Neural progenitor cell (in vitro differentiated cells): Measurements from ENCODE around the gene ERICH2. TPM values are rescaled to one million over a fixed set of nuclear protein-coding genes. Genes with fewer than 3 reads are reported as not detected.

Experiments
- DNase-seq: peaks from one replicate; pipeline ENCODE4 v3.0.0-alpha.2; 2016; ENCODE audit warnings: low spot score
- H2AFZ ChIP-seq: fragments of 200-600 bp; sonication (generic); replicated peaks from 2 replicates; pipeline ENCODE4 v1.6.1; 2016; ENCODE audit warnings: antibody characterized with exemption
- H3F3A ChIP-seq: fragments of 200-600 bp; sonication (generic); 2 replicates; pipeline ENCODE4 v1.6.1; 2016; ENCODE audit warnings: antibody characterized with exemption, low read depth
- H3K27ac ChIP-seq: fragments of 200-600 bp; sonication (generic); 2 replicates; pipeline ENCODE4 v1.5.1; 2016; ENCODE audit warnings: mild to moderate bottlenecking
- H3K27me3 ChIP-seq: fragments of 200-600 bp; sonication (generic); 2 replicates; pipeline ENCODE4 v1.6.1; 2016; ENCODE audit warnings: mild to moderate bottlenecking, moderate library complexity
- H3K36me3 ChIP-seq: fragments of 200-600 bp; sonication (generic); 2 replicates; pipeline ENCODE4 v1.5.1; 2016
- H3K4me1 ChIP-seq: fragments of 200-600 bp; sonication (generic); 2 replicates; pipeline ENCODE4 v1.6.1; 2016; ENCODE audit warnings: mixed run types
- H3K4me2 ChIP-seq: fragments of 200-600 bp; sonication (generic); 2 replicates; pipeline ENCODE4 v1.6.1; 2016
- H3K4me3 ChIP-seq: fragments of 200-600 bp; sonication (generic); 2 replicates; pipeline ENCODE4 v1.5.1; 2016
- H3K79me2 ChIP-seq: fragments of 200-600 bp; sonication (generic); 2 replicates; pipeline ENCODE4 v1.6.1; 2016; ENCODE audit warnings: low read depth
- H3K9ac ChIP-seq: fragments of 200-600 bp; sonication (generic); 2 replicates; pipeline ENCODE4 v1.6.1; 2016
- H3K9me3 ChIP-seq: fragments of 200-600 bp; sonication (generic); 2 replicates; pipeline ENCODE4 v1.5.1; 2016; ENCODE audit warnings: low read depth
- H4K20me1 ChIP-seq: fragments of 200-600 bp; sonication (generic); 2 replicates; pipeline ENCODE4 v1.6.1; 2016; ENCODE audit warnings: low read depth
- H3K27ac Mint-ChIP-seq: 3 replicates; pipeline ENCODE4 v1.8.0; 2021; ENCODE audit warnings: mixed read lengths
- H3K27me3 Mint-ChIP-seq: 2 replicates; pipeline ENCODE4 v1.8.0; 2022; ENCODE audit warnings: low read depth, mild to moderate bottlenecking, inconsistent platforms, moderate library complexity, mixed read lengths; ENCODE audit not compliant: insufficient read depth
- H3K36me3 Mint-ChIP-seq: 3 replicates; pipeline ENCODE4 v1.8.0; 2021; ENCODE audit warnings: mixed read lengths
- H3K4me1 Mint-ChIP-seq: 3 replicates; pipeline ENCODE4 v1.8.0; 2021; ENCODE audit warnings: mixed read lengths
- H3K4me3 Mint-ChIP-seq: 3 replicates; pipeline ENCODE4 v1.8.0; 2021; ENCODE audit warnings: mild to moderate bottlenecking, moderate library complexity, mixed read lengths
- H3K9me3 Mint-ChIP-seq: 3 replicates; pipeline ENCODE4 v1.8.0; 2020; ENCODE audit warnings: mixed read lengths
- CTCF ChIP-seq: fragments of 200-600 bp; sonication (generic); IDR thresholded peaks from 2 replicates; pipeline ENCODE4 v1.5.1; 2017; ENCODE audit warnings: antibody characterized with exemption, mild to moderate bottlenecking
- EZH2 ChIP-seq: fragments of 200-600 bp; sonication (generic); IDR thresholded peaks from 2 replicates; pipeline ENCODE4 v1.6.1; 2017; ENCODE audit warnings: antibody characterized with exemption, mild to moderate bottlenecking, moderate library complexity
- EZH2phosphoT487 ChIP-seq: fragments of 200-600 bp; sonication (generic); IDR thresholded peaks from 2 replicates; pipeline ENCODE4 v1.6.1; 2017; ENCODE audit warnings: antibody characterized with exemption
- total RNA-seq: library from RNA; depleted of rRNA; stranded (reverse); fragments of >200 nt; gene quantifications from 2 replicates; pipeline ENCODE4 v1.2.3, GENCODE V29; 2015; ENCODE audit warnings: low replicate concordance

Gene ERICH2
- total RNA-seq, 1 donor from 2014 or later, result 2.7 TPM

DNA sequence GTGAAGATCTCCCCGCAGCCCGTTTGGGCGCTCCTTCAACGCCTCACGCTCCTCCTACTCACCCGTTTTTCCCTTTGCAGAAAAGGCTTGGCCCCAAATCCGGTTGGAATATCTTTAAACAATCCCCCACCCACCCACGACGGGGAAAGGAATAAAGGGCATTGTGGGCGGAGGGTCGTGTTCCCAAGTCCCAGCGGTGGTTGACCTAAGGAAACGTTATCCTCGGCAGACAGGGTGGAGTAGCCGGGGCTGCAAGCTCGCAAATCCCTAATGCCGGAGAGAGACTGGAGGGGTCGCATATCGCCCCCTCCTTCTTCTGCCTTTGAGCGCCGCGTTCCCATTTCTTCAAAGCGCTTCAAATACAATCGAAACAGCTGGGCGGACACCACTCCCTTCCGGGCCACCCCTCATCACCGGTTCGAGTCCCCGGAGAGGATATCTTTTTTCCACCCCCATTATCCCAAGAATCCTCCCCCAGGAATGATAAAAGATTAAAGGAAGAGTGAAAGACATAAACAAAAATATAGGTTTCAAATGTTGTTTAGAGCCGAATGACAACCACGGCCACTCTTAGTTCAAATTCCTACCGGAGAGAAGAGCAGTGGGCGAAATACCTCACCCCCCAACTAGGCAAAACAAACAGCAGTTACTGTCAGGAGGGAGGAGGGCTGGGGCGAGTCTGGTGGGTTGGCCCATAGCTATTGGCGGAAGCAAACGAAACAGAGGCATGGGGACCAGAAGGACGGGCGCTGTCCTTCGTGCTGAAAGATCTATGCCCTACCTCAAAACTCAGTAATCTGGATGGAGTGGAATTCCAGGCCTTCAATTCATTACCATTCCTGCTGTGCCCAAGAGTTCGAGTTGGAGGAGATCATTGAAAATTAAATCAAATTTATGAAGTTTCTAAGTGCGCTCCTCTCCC is 43.7 kb downstream of the ERICH2 start:
- peak; percentile 94 for DNase-seq
- Mint-ChIP-seq H3K36me3 (no peaks in the 10 kb centered on the region), H3K4me1 (peaks cover 41% of the 10 kb centered on the region), H3K9me3 (no peaks in the 10 kb centered on the region), H3K4me3 (peak overlapping the region; percentile 82), H3K27ac (no peak overlapping the region), H3K27me3 (peaks cover 58% of the 10 kb centered on the region)
- Histone ChIP-seq H3F3A (peaks cover 57% of the 10 kb centered on the region), H3K27ac (no peak overlapping the region), H3K4me1 (peaks cover 31% of the 10 kb centered on the region), H3K9ac (no peak overlapping the region), H2AFZ (no peak overlapping the region), H3K79me2 (no peaks in the 10 kb centered on the region), H3K9me3 (no peaks in the 10 kb centered on the region), H3K4me3 (peak overlapping the region; percentile 49), H3K27me3 (peaks cover 61% of the 10 kb centered on the region), H3K36me3 (no peaks in the 10 kb centered on the region), H3K4me2 (peak overlapping the region; percentile 96), H4K20me1 (peaks cover 18% of the 10 kb centered on the region)
- TF ChIP-seq EZH2, result peak; percentile 58
- TF ChIP-seq CTCF, result no peak

GRCh38 chr2:170814533-170815230 is 44.5 kb downstream of the ERICH2 start:
- Mint-ChIP-seq H3K27me3 (peaks cover 63% of the 10 kb centered on the region), H3K27ac (no peak overlapping the region), H3K36me3 (no peaks in the 10 kb centered on the region), H3K9me3 (no peaks in the 10 kb centered on the region), H3K4me3 (peak overlapping the region; percentile 88), H3K4me1 (peaks cover 50% of the 10 kb centered on the region)
- Histone ChIP-seq H3K4me3 (peak overlapping the region; percentile 60), H3K4me1 (peaks cover 39% of the 10 kb centered on the region), H3F3A (peaks cover 65% of the 10 kb centered on the region), H3K4me2 (peak overlapping the region; percentile 96), H3K36me3 (no peaks in the 10 kb centered on the region), H3K9me3 (no peaks in the 10 kb centered on the region), H3K79me2 (no peaks in the 10 kb centered on the region), H3K27ac (no peak overlapping the region), H3K27me3 (peaks cover 69% of the 10 kb centered on the region), H3K9ac (no peak overlapping the region), H2AFZ (no peak overlapping the region), H4K20me1 (peaks cover 26% of the 10 kb centered on the region)
- peak; percentile 41 for TF ChIP-seq EZH2phosphoT487
- peak; percentile 3 for TF ChIP-seq EZH2
- TF ChIP-seq CTCF, result no peak
- DNase-seq, result peak; percentile 43

DNA sequence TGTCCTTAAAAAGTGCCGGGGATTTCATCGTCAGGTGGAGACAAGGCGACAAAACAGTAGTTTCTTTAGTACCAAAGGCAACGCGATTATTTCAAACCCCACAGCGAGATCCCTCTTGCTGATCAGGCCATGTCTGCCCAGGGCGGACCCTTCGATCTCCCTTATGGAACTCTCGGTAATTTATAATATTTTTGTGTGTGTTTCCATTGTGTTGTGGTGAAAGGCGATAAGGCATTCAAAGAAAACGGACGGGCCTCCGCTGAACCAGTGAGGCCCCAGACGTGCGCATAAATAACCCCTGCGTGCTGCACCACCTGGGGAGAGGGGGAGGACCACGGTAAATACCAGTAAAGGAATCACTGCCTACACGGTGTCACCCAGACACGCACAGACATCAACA is 45.1 kb downstream of the ERICH2 start:
- no peaks in the 10 kb centered on the region for H3K36me3 Mint-ChIP-seq
- H3K9me3 Mint-ChIP-seq, result no peaks in the 10 kb centered on the region
- H3K79me2 ChIP-seq, result no peaks in the 10 kb centered on the region
- no peak overlapping the region for H3K9ac ChIP-seq
- H3K4me2 ChIP-seq, result peak overlapping the region; percentile 96
- H3K27ac Mint-ChIP-seq, result no peak overlapping the region
- H4K20me1 ChIP-seq, result peaks cover 28% of the 10 kb centered on the region
- TF ChIP-seq EZH2phosphoT487 (no peak), EZH2 (peak; percentile 23)
- peaks cover 45% of the 10 kb centered on the region for H3K4me1 ChIP-seq
- DNase-seq, result no peak
- H2AFZ ChIP-seq, result no peak overlapping the region
- no peak overlapping the region for H3K27ac ChIP-seq
- peak overlapping the region; percentile 60 for H3K4me3 ChIP-seq
- H3K27me3 Mint-ChIP-seq, result peaks cover 69% of the 10 kb centered on the region
- H3K4me1 Mint-ChIP-seq, result peaks cover 51% of the 10 kb centered on the region
- H3K36me3 ChIP-seq, result no peaks in the 10 kb centered on the region
- H3K9me3 ChIP-seq, result no peaks in the 10 kb centered on the region
- H3K27me3 ChIP-seq, result peaks cover 75% of the 10 kb centered on the region
- H3F3A ChIP-seq, result peaks cover 72% of the 10 kb centered on the region
- H3K4me3 Mint-ChIP-seq, result peak overlapping the region; percentile 88
